ENCODE results near the gene ERCC2.

Gene ERCC2

GRCh38 chr19:45303269-45304060 lies 66.9 kb downstream of the ERCC2 start:
- DNase-seq (ENCODE audit: low read depth, low spot score) = no peak

- no peak for DNase-seq (ENCODE audit: low read depth, low spot score)
These were observed 68.0 kb downstream of the ERCC2 start for GRCh38 chr19:45302416-45302815.
